HG03457 (cell line): Measurements from ENCODE around the gene L3MBTL3.
"Not testable (repeated sequence)": the region's sequence is repeated elsewhere in the genome, so short reads cannot be mapped to it uniquely, and the experiment has no call there.

Experiments
- ATAC-seq: cut with Tn5 transposase; IDR thresholded peaks from one replicate; pipeline ENCODE4 v1.9.1; 2021; ENCODE audit warnings: moderate number of reproducible peaks; ENCODE audit not compliant: unreplicated experiment

The L3MBTL3 gene

GRCh38 chr6:130070792-130071191 lies 52.4 kb downstream of the L3MBTL3 start:
- no peak for ATAC-seq

- ATAC-seq = no peak
These were observed 57.6 kb downstream of the L3MBTL3 start for GRCh38 chr6:130075879-130076460.

DNA sequence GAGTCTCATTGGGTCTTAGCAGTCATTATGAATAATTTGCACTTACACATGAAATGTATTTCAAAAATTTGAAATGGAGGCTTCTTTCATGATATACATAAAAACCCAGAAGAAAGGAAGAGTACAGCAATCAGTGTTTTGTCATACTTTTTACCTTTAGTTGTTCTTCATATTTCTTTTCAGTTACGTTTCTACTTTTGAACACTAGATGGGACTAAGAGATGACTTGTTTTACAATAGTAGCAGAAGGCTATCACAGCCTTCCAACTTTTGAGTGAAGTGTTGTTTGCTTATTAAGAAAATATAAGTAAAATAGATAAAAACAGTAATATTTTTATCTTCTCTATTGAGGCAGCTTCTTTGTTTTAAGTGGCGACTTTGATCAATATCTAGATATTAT lies 58.1 kb downstream of the L3MBTL3 start:
- ATAC-seq = no peak

DNA sequence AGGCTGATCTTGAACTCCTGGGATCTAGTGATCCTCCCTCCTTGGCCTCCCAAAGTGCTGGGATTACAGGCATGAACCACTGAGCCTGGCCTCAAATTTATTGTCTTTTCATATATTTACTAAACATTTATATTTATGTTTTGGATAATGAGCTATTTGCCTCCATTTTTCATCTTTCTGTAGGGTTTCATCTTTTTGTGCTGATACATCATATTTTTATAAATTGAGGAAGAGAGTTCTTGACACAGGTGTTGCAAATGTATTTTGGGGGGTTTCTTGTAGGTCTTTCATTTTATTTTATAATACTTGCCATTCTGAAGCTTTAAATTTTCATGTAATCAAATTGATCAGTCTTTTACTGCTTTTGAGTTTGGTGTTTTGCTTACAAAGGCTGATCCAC lies 72.4 kb downstream of the L3MBTL3 start:
- no peak for ATAC-seq

- no peak for ATAC-seq
These were observed 75.2 kb downstream of the L3MBTL3 start for GRCh38 chr6:130093546-130093945.

DNA sequence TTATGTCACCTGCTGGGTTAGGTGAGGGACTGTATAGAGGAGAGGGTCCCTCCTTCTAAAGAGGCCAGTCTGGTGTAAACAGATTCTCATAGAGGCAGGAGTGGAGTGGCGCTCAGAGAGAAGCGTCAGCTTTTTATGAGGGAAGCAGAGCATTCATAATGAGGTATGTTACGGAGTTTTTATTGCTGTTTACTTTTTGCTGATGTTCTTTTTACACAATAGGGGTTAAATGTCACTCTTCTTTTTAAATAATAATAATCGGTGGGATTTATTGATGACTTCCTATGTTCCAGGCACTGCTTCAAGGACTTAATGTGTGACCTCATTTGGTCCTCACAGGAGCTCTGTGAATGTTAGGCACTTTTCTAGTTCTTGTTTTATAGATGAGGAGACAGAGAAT lies 79.9 kb downstream of the L3MBTL3 start:
- no peak for ATAC-seq

DNA sequence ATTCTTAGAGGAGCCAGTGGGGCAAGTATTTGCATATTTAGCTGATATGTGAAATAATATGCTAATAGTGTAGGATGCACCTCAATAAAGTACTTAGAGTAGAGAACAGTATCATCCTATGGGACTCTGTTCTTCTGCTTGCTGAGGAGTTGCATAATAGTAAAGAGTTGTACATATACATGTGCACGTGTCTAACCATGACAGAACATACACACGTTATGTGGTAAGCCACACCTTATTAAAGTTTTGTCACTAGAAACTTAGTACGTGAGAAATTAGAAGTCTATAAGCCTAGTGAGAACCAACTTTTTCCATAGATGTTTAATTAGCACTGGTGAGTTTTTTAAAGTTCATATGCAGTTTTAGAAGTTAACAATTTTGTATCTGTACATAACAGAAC lies 80.7 kb downstream of the L3MBTL3 start:
- no peak for ATAC-seq

GRCh38 chr6:130105996-130106704 lies 87.8 kb downstream of the L3MBTL3 start:
- no peak for ATAC-seq

GRCh38 chr6:130107710-130108109 lies 89.3 kb downstream of the L3MBTL3 start:
- ATAC-seq = no peak

DNA sequence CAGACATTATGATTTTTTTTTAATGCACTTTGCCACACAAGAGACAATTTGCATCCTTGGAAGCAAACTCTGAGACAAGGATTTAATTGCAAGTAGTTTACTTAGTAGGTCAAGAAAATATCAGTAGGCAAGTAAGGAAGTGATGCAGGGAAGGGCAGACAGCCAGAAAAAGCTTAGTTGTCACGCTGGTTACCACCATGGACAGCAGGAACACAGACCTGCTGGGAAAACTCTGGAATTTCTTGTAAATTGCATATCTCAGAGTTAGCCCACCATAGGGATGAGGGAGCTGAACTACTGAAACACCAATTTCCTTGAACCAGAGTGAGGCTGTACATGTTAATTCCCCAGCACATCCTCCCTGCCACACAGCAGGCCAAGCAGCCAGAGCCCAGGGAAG lies 92.7 kb downstream of the L3MBTL3 start:
- no peak for ATAC-seq

GRCh38 chr6:130113201-130113710 lies 94.9 kb downstream of the L3MBTL3 start:
- ATAC-seq = no peak

- ATAC-seq = peak; percentile 85
These were observed 96.7 kb downstream of the L3MBTL3 start for GRCh38 chr6:130115036-130115435.

- ATAC-seq = no peak
These were observed 97.9 kb downstream of the L3MBTL3 start for GRCh38 chr6:130116273-130116672.

GRCh38 chr6:130117187-130117701 lies 98.9 kb downstream of the L3MBTL3 start:
- ATAC-seq = not testable (repeated sequence)

- ATAC-seq = no peak
These were observed 99.9 kb downstream of the L3MBTL3 start for GRCh38 chr6:130118236-130118635.

DNA sequence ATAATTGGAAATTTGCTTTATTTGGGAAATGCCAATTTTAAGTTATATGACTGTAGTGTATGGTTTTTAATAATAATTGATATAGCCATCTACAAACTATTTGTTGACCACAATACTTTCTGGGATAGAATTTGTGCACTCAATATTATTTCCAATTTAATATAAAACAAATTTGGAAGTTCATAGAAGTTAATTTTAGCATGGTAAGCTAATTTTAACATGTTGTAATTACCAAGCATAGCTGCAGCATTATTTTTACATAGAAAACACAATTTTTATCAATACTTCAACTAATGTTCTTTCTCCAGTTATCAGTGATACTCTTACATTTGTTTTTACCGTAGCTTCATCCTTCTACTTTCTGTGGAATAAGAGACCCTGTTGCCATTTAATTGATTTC lies 100.8 kb downstream of the L3MBTL3 start:
- ATAC-seq = no peak

- ATAC-seq = no peak
These were observed 102.3 kb downstream of the L3MBTL3 start for GRCh38 chr6:130120731-130121130.

- ATAC-seq = no peak
These were observed 103.9 kb downstream of the L3MBTL3 start for GRCh38 chr6:130122243-130122642.

DNA sequence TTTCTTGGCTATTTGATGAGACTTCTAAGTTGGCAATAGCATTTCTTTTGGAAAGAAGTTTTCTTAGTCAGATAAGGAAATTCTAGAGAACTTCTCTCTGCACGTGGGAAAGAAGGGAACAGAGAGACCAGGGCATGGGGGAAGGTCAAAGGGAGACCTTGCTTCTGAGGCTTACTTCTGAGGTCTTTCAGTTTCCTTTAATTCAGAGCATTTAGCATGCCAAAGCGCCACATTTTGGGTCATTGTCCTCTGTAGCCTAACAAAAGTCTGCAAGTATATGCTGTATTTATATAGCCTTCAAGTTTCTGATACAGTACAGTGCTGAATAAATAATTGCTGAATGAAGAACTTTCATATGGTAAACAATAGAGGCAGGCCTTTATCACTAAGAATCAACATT lies 108.8 kb downstream of the L3MBTL3 start:
- no peak for ATAC-seq

DNA sequence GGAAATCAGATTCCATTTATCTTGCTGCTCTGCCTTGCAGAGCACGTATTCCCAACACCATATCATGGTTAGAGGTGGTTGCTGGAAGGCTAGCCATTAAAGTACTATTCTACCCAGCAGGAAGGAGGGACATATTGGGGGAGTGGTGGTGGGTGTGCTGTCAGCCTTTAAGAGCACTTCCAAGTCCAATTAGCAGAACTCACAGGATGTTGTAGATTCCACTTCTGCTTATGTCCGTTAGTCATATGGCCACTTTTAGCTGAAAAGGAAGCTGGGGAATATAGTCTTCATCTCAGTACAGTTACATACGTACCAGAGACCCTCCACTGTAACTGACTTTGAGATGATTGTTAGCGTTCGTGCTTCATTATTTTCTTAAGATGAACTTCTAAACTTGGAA lies 109.9 kb downstream of the L3MBTL3 start:
- no peak for ATAC-seq

GRCh38 chr6:130129762-130130246 lies 111.4 kb downstream of the L3MBTL3 start:
- ATAC-seq = no peak

DNA sequence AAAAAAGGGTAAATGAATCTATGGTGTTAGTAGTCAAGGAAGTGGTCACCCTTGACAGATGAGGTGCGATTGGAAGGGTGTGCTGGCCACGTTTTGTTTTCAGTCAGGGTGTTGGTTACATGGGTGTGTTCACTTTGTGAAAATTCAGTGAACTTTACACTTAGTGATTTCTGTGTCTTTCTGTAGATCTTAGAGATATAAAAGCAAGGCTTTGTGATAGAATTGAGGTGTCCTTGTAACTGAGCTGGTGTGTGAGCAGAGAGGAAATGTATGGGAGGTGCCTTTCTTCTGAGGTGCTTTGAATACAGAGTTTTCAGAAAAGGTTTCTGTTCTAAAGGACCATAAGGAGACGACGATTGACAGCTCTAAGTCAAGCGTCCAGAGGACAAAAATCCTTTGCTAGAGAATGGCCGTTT lies 113.9 kb downstream of the L3MBTL3 start:
- no peak for ATAC-seq
